GM13976 (cell line): ENCODE measurements around the gene TXNDC11.

Experiments used
- DNase-seq: peaks from one replicate; pipeline ENCODE4 v3.0.0; 2012; ENCODE audit warnings: low spot score
- CTCF ChIP-seq: IDR thresholded peaks from 2 replicates; pipeline ENCODE4 v1.5.1; 2012; ENCODE audit warnings: borderline replicate concordance, mild to moderate bottlenecking; ENCODE audit not compliant: insufficient read depth; ENCODE audit errors: extremely low read depth, missing control alignments, control extremely low read depth
- in situ Hi-C: fragments of 300-500 bp; cut with MboI; formaldehyde crosslinking; loops from one replicate; pipeline ENCODE4 v1.12.0; 2022; ENCODE audit warnings: low sequenced_read_pairs, mixed read lengths, inconsistent platforms; ENCODE audit not compliant: unreplicated experiment

The TXNDC11 gene

GRCh38 chr16:11677451-11677951, 65.2 kb downstream of the TXNDC11 start:
- in situ Hi-C loops: no loop called here
- no peak for DNase-seq

DNA sequence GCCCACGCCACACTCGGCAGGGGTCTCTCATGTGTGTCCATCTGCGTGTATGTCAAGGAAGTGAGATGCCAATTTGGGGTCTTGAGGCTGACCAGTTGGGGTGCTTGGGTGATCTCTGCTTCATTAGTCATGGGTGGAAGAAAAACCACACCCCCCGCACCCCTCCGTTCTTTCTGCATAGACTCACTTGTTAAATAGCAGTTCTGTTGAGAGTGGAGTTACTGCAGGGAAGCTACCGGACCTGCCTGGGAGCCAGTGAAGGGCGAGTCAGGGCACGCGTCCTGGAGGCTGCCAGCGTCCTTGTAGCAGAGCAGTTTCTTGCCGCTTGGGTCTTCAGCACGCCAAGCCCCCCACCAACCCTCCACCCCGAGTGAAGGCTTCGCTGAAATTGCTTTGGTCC, 65.9 kb downstream of the TXNDC11 start:
- no peak for TF ChIP-seq CTCF
- in situ Hi-C loops: no loop called here
- no peak for DNase-seq

More at GRCh38 chr16:11677451-11677951, 65.2 kb downstream of the TXNDC11 start:
- no peak for TF ChIP-seq CTCF

DNA sequence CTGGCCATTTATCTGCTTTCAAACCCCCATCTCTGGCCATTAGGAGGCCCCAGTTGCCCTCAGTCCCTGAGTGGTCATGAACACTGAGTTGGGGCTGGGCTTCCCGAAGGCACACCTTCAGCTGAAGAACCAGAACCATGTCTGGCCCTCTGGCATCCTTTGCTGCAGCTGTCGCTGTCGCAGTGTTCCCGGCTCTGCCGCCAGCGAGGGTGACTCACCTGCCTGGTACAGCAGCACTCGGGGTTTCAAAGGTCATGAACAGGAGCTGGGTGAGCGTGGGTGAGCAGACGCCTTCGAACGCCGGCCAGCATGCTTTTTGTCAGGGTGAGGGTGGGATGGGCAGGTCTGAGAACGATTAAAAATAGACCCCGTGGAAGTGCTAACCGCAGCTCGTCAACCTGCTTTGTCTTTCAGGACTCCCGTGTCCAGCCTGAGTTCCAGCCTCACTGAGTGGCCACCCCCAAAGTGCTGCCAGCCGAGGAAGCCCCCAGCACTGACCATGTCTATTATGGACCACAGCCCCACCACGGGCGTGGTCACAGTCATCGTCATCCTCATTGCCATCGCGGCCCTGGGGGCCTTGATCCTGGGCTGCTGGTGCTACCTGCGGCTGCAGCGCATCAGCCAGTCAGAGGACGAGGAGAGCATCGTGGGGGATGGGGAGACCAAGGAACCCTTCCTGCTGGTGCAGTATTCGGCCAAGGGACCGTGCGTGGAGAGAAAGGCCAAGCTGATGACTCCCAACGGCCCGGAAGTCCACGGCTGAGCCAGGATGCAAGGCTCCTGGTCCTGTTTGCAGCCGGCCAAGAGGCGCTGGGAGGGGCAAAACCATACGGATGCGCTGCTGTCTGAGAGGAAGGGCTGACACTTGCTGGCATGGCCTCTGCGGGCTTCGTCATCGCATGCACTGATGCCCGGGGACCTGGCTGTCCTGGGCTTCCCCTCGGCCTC, 66.8 kb downstream of the TXNDC11 start:
- no peak for TF ChIP-seq CTCF
- in situ Hi-C loops: no loop called here
- DNase-seq: no peak

GRCh38 chr16:11674818-11675560, 67.7 kb downstream of the TXNDC11 start:
- no peak for DNase-seq
- TF ChIP-seq CTCF: no peak
- in situ Hi-C loops: no loop called here

GRCh38 chr16:11674001-11674817, 68.4 kb downstream of the TXNDC11 start:
- no peak for DNase-seq
- TF ChIP-seq CTCF: no peak
- in situ Hi-C loops: no loop called here
